Neural progenitor cell (in vitro differentiated cells): ENCODE measurements around the gene RPE. TPM values are rescaled to one million over a fixed set of nuclear protein-coding genes. Genes with fewer than 3 reads are reported as not detected.

ENCODE experiments used
- DNase-seq: peaks from one replicate; pipeline ENCODE4 v3.0.0-alpha.2; 2016; ENCODE audit warnings: low spot score
- H2AFZ ChIP-seq: fragments of 200-600 bp; sonication (generic); replicated peaks from 2 replicates; pipeline ENCODE4 v1.6.1; 2016; ENCODE audit warnings: antibody characterized with exemption
- H3F3A ChIP-seq: fragments of 200-600 bp; sonication (generic); 2 replicates; pipeline ENCODE4 v1.6.1; 2016; ENCODE audit warnings: antibody characterized with exemption, low read depth
- H3K27ac ChIP-seq: fragments of 200-600 bp; sonication (generic); 2 replicates; pipeline ENCODE4 v1.5.1; 2016; ENCODE audit warnings: mild to moderate bottlenecking
- H3K27me3 ChIP-seq: fragments of 200-600 bp; sonication (generic); 2 replicates; pipeline ENCODE4 v1.6.1; 2016; ENCODE audit warnings: mild to moderate bottlenecking, moderate library complexity
- H3K36me3 ChIP-seq: fragments of 200-600 bp; sonication (generic); 2 replicates; pipeline ENCODE4 v1.5.1; 2016
- H3K4me1 ChIP-seq: fragments of 200-600 bp; sonication (generic); 2 replicates; pipeline ENCODE4 v1.6.1; 2016; ENCODE audit warnings: mixed run types
- H3K4me2 ChIP-seq: fragments of 200-600 bp; sonication (generic); 2 replicates; pipeline ENCODE4 v1.6.1; 2016
- H3K4me3 ChIP-seq: fragments of 200-600 bp; sonication (generic); 2 replicates; pipeline ENCODE4 v1.5.1; 2016
- H3K79me2 ChIP-seq: fragments of 200-600 bp; sonication (generic); 2 replicates; pipeline ENCODE4 v1.6.1; 2016; ENCODE audit warnings: low read depth
- H3K9ac ChIP-seq: fragments of 200-600 bp; sonication (generic); 2 replicates; pipeline ENCODE4 v1.6.1; 2016
- H3K9me3 ChIP-seq: fragments of 200-600 bp; sonication (generic); 2 replicates; pipeline ENCODE4 v1.5.1; 2016; ENCODE audit warnings: low read depth
- H4K20me1 ChIP-seq: fragments of 200-600 bp; sonication (generic); 2 replicates; pipeline ENCODE4 v1.6.1; 2016; ENCODE audit warnings: low read depth
- H3K27ac Mint-ChIP-seq: 3 replicates; pipeline ENCODE4 v1.8.0; 2021; ENCODE audit warnings: mixed read lengths
- H3K27me3 Mint-ChIP-seq: 2 replicates; pipeline ENCODE4 v1.8.0; 2022; ENCODE audit warnings: low read depth, mild to moderate bottlenecking, inconsistent platforms, moderate library complexity, mixed read lengths; ENCODE audit not compliant: insufficient read depth
- H3K36me3 Mint-ChIP-seq: 3 replicates; pipeline ENCODE4 v1.8.0; 2021; ENCODE audit warnings: mixed read lengths
- H3K4me1 Mint-ChIP-seq: 3 replicates; pipeline ENCODE4 v1.8.0; 2021; ENCODE audit warnings: mixed read lengths
- H3K4me3 Mint-ChIP-seq: 3 replicates; pipeline ENCODE4 v1.8.0; 2021; ENCODE audit warnings: mild to moderate bottlenecking, moderate library complexity, mixed read lengths
- H3K9me3 Mint-ChIP-seq: 3 replicates; pipeline ENCODE4 v1.8.0; 2020; ENCODE audit warnings: mixed read lengths
- CTCF ChIP-seq: fragments of 200-600 bp; sonication (generic); IDR thresholded peaks from 2 replicates; pipeline ENCODE4 v1.5.1; 2017; ENCODE audit warnings: antibody characterized with exemption, mild to moderate bottlenecking
- EZH2 ChIP-seq: fragments of 200-600 bp; sonication (generic); IDR thresholded peaks from 2 replicates; pipeline ENCODE4 v1.6.1; 2017; ENCODE audit warnings: antibody characterized with exemption, mild to moderate bottlenecking, moderate library complexity
- EZH2phosphoT487 ChIP-seq: fragments of 200-600 bp; sonication (generic); IDR thresholded peaks from 2 replicates; pipeline ENCODE4 v1.6.1; 2017; ENCODE audit warnings: antibody characterized with exemption
- total RNA-seq: library from RNA; depleted of rRNA; stranded (reverse); fragments of >200 nt; gene quantifications from 2 replicates; pipeline ENCODE4 v1.2.3, GENCODE V29; 2015; ENCODE audit warnings: low replicate concordance

The RPE gene
- total RNA-seq, 1 donor from 2014 or later, result 92.3 TPM

- no peaks in the 10 kb centered on the region for H3K36me3 ChIP-seq
- DNase-seq, result no peak
- no peaks in the 10 kb centered on the region for H3K27me3 ChIP-seq
- H3K27ac ChIP-seq, result no peak overlapping the region
- H3F3A ChIP-seq, result no peaks in the 10 kb centered on the region
- no peak overlapping the region for H3K4me3 Mint-ChIP-seq
- peaks cover 29% of the 10 kb centered on the region for H3K36me3 Mint-ChIP-seq
- H3K9me3 ChIP-seq, result peaks cover 7% of the 10 kb centered on the region
- no peak overlapping the region for H3K4me2 ChIP-seq
- no peaks in the 10 kb centered on the region for H3K4me1 ChIP-seq
- H3K4me1 Mint-ChIP-seq, result no peaks in the 10 kb centered on the region
- no peak overlapping the region for H3K27ac Mint-ChIP-seq
- peaks cover 10% of the 10 kb centered on the region for H3K9me3 Mint-ChIP-seq
- H3K27me3 Mint-ChIP-seq, result no peaks in the 10 kb centered on the region
- H2AFZ ChIP-seq, result no peak overlapping the region
- no peak overlapping the region for H3K9ac ChIP-seq
- H3K79me2 ChIP-seq, result no peaks in the 10 kb centered on the region
- no peak overlapping the region for H3K4me3 ChIP-seq
- H4K20me1 ChIP-seq, result no peaks in the 10 kb centered on the region
- TF ChIP-seq EZH2phosphoT487 (no peak), CTCF (no peak), EZH2 (no peak)
These were observed 48.4 kb downstream of the RPE start for GRCh38 chr2:210050885-210051284.

- Histone ChIP-seq H4K20me1 (no peaks in the 10 kb centered on the region), H3K4me2 (no peak overlapping the region), H3K4me3 (no peak overlapping the region), H3K36me3 (no peaks in the 10 kb centered on the region), H2AFZ (no peak overlapping the region), H3K79me2 (no peaks in the 10 kb centered on the region), H3K9me3 (no peaks in the 10 kb centered on the region), H3K9ac (no peak overlapping the region), H3K27ac (no peak overlapping the region), H3K4me1 (no peaks in the 10 kb centered on the region), H3K27me3 (no peaks in the 10 kb centered on the region), H3F3A (no peaks in the 10 kb centered on the region)
- Mint-ChIP-seq H3K27ac (no peak overlapping the region), H3K4me3 (no peak overlapping the region), H3K9me3 (peaks cover 14% of the 10 kb centered on the region), H3K27me3 (peaks cover 2% of the 10 kb centered on the region), H3K36me3 (peaks cover 30% of the 10 kb centered on the region), H3K4me1 (no peaks in the 10 kb centered on the region)
- TF ChIP-seq CTCF, result no peak
- DNase-seq, result no peak
These were observed 52.3 kb downstream of the RPE start for GRCh38 chr2:210054696-210055095.

- Mint-ChIP-seq H3K27me3 (peaks cover 2% of the 10 kb centered on the region), H3K36me3 (peaks cover 30% of the 10 kb centered on the region)
- H3K36me3 ChIP-seq, result no peaks in the 10 kb centered on the region
These were observed 53.4 kb downstream of the RPE start for GRCh38 chr2:210055825-210056224.

More at GRCh38 chr2:210055825-210056224, 53.4 kb downstream of the RPE start:
- Histone ChIP-seq H3K4me2 (no peak overlapping the region), H3K4me3 (no peak overlapping the region), H3K4me1 (no peaks in the 10 kb centered on the region), H3F3A (no peaks in the 10 kb centered on the region), H4K20me1 (no peaks in the 10 kb centered on the region), H3K27ac (no peak overlapping the region), H3K79me2 (no peaks in the 10 kb centered on the region), H3K9me3 (no peaks in the 10 kb centered on the region), H2AFZ (no peak overlapping the region), H3K9ac (no peak overlapping the region), H3K27me3 (no peaks in the 10 kb centered on the region)
- DNase-seq, result no peak
- Mint-ChIP-seq H3K27ac (no peak overlapping the region), H3K4me3 (no peak overlapping the region), H3K4me1 (no peaks in the 10 kb centered on the region), H3K9me3 (peaks cover 14% of the 10 kb centered on the region)
- TF ChIP-seq EZH2phosphoT487, result no peak
- no peak for TF ChIP-seq CTCF
- TF ChIP-seq EZH2, result no peak
